HL-60 (cell line): ENCODE data around the gene ARL2BP.
A peak's percentile ranks its signal among the peaks of the same experiment; 100 is the strongest.

Experiments used
- DNase-seq, 2 experiments: peaks; one replicate each; pipeline ENCODE4 v3.0.0-alpha.2; 2010 to 2020; ENCODE audit warnings: low read depth in 1 of 2, low spot score in 1 of 2
- H3K27ac ChIP-seq: fragments of 250-450 bp; sonication (Bioruptor Pico); replicated peaks from 2 replicates; pipeline ENCODE4 v1.5.1; 2020; ENCODE audit warnings: mild to moderate bottlenecking, moderate library complexity
- H3K27me3 ChIP-seq: fragments of 250-450 bp; sonication (Bioruptor Pico); 2 replicates; pipeline ENCODE4 v1.5.1; 2021; ENCODE audit warnings: mild to moderate bottlenecking, moderate library complexity; ENCODE audit not compliant: insufficient read depth, poor library complexity, severe bottlenecking
- H3K4me3 ChIP-seq: replicated peaks from 2 replicates; pipeline ENCODE4 v1.5.1; 2011; ENCODE audit warnings: mild to moderate bottlenecking, control low read depth, low read length; ENCODE audit not compliant: insufficient read depth
- GABPA ChIP-seq: IDR thresholded peaks from 2 replicates; pipeline ENCODE4 v1.6.1; 2012; ENCODE audit warnings: low read depth
- POLR2AphosphoS5 ChIP-seq: IDR thresholded peaks from 2 replicates; pipeline ENCODE4 v1.6.1; 2012; ENCODE audit warnings: low read depth
- SPI1 ChIP-seq: IDR thresholded peaks from 2 replicates; pipeline ENCODE4 v1.6.1; 2012; ENCODE audit warnings: low read depth, mild to moderate bottlenecking, borderline replicate concordance
- TF ChIP-seq, protein P1 (sequence below): IDR thresholded peaks from one replicate; pipeline ENCODE4 v1.5.1; 2011; ENCODE audit warnings: low read length, control low read depth, inconsistent platforms; ENCODE audit not compliant: insufficient read depth
- TF ChIP-seq, protein P2 (sequence below): IDR thresholded peaks from 2 replicates; pipeline ENCODE4 v1.6.1; 2012; ENCODE audit warnings: low read depth; ENCODE audit not compliant: insufficient replicate concordance

The ARL2BP gene

DNA sequence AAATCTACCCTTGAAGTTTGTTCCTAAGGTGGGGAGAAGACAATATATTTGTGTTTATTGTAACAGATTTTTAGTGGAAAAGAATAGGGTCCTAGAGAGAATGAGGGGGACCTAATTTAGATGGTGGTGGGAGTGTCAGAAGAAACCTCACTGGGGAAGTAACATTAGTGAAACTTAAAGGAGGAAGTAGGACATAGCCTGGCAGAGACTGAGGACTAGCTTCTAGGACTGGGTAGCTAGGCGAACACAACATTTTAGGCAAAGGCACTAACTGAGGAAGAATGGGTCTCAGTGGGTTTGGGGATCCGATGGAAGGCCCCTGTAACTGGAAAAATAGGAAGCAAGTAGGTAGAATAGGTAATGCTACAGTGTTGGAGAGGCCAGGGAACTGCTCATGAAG lies 4.2 kb upstream of the ARL2BP start:
- Histone ChIP-seq H3K27ac (no peak overlapping the region), H3K27me3 (no peaks in the 10 kb centered on the region), H3K4me3 (no peak overlapping the region)
- TF ChIP-seq GABPA: no peak
- peak; percentile 49; the same call in 1 of the 2 replicates for TF ChIP-seq SPI1
- peak in 1 of 2 experiments; percentile 48 for DNase-seq

DNA sequence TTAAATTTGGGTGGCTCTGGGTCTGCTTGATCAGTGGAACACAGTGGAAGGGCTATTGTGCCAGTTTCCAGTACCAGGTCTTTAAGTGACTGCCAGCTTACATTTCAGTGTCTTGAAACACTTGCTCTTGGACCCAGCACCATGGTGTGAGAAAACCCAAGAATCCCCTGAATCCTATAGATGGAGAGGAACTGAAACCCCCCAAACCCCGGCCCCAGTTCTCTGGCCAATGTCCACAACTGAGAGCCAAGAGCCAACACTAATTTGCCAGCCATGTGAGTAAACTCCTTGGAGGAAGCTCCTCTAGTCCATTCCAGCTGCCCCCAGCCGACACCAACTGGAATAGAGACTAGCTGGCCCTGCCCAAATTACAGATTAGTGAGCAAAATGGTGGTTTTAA lies 2.4 kb upstream of the ARL2BP start:
- Histone ChIP-seq H3K27ac (no peak overlapping the region), H3K4me3 (no peak overlapping the region), H3K27me3 (no peaks in the 10 kb centered on the region)
- TF ChIP-seq, protein P1, sequence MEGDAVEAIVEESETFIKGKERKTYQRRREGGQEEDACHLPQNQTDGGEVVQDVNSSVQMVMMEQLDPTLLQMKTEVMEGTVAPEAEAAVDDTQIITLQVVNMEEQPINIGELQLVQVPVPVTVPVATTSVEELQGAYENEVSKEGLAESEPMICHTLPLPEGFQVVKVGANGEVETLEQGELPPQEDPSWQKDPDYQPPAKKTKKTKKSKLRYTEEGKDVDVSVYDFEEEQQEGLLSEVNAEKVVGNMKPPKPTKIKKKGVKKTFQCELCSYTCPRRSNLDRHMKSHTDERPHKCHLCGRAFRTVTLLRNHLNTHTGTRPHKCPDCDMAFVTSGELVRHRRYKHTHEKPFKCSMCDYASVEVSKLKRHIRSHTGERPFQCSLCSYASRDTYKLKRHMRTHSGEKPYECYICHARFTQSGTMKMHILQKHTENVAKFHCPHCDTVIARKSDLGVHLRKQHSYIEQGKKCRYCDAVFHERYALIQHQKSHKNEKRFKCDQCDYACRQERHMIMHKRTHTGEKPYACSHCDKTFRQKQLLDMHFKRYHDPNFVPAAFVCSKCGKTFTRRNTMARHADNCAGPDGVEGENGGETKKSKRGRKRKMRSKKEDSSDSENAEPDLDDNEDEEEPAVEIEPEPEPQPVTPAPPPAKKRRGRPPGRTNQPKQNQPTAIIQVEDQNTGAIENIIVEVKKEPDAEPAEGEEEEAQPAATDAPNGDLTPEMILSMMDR: no peak
- TF ChIP-seq GABPA: no peak
- TF ChIP-seq, protein P2, sequence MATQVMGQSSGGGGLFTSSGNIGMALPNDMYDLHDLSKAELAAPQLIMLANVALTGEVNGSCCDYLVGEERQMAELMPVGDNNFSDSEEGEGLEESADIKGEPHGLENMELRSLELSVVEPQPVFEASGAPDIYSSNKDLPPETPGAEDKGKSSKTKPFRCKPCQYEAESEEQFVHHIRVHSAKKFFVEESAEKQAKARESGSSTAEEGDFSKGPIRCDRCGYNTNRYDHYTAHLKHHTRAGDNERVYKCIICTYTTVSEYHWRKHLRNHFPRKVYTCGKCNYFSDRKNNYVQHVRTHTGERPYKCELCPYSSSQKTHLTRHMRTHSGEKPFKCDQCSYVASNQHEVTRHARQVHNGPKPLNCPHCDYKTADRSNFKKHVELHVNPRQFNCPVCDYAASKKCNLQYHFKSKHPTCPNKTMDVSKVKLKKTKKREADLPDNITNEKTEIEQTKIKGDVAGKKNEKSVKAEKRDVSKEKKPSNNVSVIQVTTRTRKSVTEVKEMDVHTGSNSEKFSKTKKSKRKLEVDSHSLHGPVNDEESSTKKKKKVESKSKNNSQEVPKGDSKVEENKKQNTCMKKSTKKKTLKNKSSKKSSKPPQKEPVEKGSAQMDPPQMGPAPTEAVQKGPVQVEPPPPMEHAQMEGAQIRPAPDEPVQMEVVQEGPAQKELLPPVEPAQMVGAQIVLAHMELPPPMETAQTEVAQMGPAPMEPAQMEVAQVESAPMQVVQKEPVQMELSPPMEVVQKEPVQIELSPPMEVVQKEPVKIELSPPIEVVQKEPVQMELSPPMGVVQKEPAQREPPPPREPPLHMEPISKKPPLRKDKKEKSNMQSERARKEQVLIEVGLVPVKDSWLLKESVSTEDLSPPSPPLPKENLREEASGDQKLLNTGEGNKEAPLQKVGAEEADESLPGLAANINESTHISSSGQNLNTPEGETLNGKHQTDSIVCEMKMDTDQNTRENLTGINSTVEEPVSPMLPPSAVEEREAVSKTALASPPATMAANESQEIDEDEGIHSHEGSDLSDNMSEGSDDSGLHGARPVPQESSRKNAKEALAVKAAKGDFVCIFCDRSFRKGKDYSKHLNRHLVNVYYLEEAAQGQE: no peak
- no peak for TF ChIP-seq POLR2AphosphoS5
- no peak for TF ChIP-seq SPI1
- no peak for DNase-seq

DNA sequence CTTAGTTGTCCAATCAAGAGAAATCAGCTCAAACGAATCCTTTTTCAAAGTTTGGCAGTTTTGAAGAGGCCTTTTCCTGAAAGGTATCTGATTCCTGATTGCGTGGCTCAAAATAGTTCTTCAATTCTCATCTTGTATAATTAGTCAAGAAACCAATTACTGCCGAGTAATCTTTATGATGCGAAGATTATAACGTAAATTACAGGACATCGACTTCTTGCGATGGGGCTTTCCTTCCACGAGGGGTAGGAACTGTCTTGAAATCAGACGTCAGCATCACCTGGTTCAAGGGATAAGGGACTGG lies 644 bp upstream of the ARL2BP start:
- TF ChIP-seq, protein P1: no peak
- TF ChIP-seq POLR2AphosphoS5 (no peak), SPI1 (no peak)
- TF ChIP-seq, protein P2: no peak
- peak overlapping the region; percentile 76 for H3K4me3 ChIP-seq
- H3K27ac ChIP-seq: peak overlapping the region; percentile 53
- no peaks in the 10 kb centered on the region for H3K27me3 ChIP-seq
- no peak for DNase-seq

DNA sequence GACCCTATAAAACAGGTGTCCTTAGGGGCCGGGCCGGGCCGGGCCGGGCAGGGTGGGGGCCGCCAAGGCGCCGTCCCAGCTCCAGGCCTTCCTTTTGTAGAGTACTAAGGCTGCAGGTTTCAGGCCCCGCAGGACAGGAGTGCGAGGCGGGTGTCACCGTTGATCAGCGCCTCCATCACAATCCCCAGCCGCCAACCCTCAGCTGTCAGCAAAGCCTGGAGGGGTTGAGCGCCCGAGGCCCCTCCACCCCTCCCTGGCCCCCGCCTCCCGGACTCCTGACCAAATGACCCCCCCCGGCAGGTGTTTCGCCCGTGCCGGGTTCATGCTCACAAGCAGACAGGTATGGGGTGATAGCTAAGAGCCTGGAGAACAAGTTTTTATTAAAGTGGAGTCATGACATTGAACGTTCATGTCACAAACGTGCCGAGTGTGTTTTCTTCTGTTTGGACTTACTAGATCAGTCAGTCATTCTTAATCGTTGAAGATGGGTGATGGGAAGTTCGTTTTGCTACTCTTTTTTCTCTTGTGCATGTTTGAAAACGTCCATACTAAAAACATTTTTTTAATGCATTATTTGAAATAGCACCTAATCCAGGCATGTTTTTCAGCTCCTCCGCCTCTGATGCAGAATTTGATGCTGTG lies 534 bp downstream of the ARL2BP start:
- peak overlapping the region; percentile 71 for H3K27ac ChIP-seq
- no peaks in the 10 kb centered on the region for H3K27me3 ChIP-seq
- no peak for DNase-seq
- H3K4me3 ChIP-seq: peak overlapping the region; percentile 76
- TF ChIP-seq, protein P1: no peak
- TF ChIP-seq, protein P2: no peak
- TF ChIP-seq POLR2AphosphoS5 (no peak), SPI1 (no peak), GABPA (no peak)
